ENCODE measurements around the gene NRTN.

The NRTN gene

GRCh38 chr19:5811117-5811516, 6.2 kb downstream of the NRTN start:
- TF ChIP-seq POLR2AphosphoS5 (IDR thresholded peaks at IDR 0.05; ENCODE audit: low read depth, low read length) (no peak), SIN3A (IDR thresholded peaks at IDR 0.05; ENCODE audit: borderline replicate concordance, insufficient read depth, low read length) (no peak), TAF1 (IDR thresholded peaks at IDR 0.05; ENCODE audit: borderline replicate concordance, insufficient read depth, low read length) (no peak), FOXP2 (optimal IDR thresholded peaks at IDR 0.05; ENCODE audit: borderline replicate concordance, extremely low read depth, extremely low read length, insufficient read depth) (no peak), REST (IDR thresholded peaks at IDR 0.05; ENCODE audit: insufficient read depth in 1 of 2, low read depth in 2 of 2, low read length in 2 of 2) (no peak)

GRCh38 chr19:5814123-5814851, 9.4 kb downstream of the NRTN start:
- TF ChIP-seq TAF1 (IDR thresholded peaks at IDR 0.05; ENCODE audit: borderline replicate concordance, insufficient read depth, low read length) (no peak), POLR2AphosphoS5 (IDR thresholded peaks at IDR 0.05; ENCODE audit: low read depth, low read length) (no peak)

GRCh38 chr19:5814852-5815246, 10.0 kb downstream of the NRTN start:
- TF ChIP-seq TAF1 (IDR thresholded peaks at IDR 0.05; ENCODE audit: borderline replicate concordance, insufficient read depth, low read length) = no peak
- no peak for TF ChIP-seq POLR2AphosphoS5 (IDR thresholded peaks at IDR 0.05; ENCODE audit: low read depth, low read length)
- TF ChIP-seq REST (IDR thresholded peaks at IDR 0.05; ENCODE audit: insufficient read depth in 1 of 2, low read depth in 2 of 2, low read length in 2 of 2) = no peak
- TF ChIP-seq SIN3A (IDR thresholded peaks at IDR 0.05; ENCODE audit: borderline replicate concordance, insufficient read depth, low read length) = no peak
- TF ChIP-seq FOXP2 (optimal IDR thresholded peaks at IDR 0.05; ENCODE audit: borderline replicate concordance, extremely low read depth, extremely low read length, insufficient read depth) = no peak

- TF ChIP-seq SIN3A (IDR thresholded peaks at IDR 0.05; ENCODE audit: borderline replicate concordance, insufficient read depth, low read length) (no peak), TAF1 (IDR thresholded peaks at IDR 0.05; ENCODE audit: borderline replicate concordance, insufficient read depth, low read length) (no peak), FOXP2 (optimal IDR thresholded peaks at IDR 0.05; ENCODE audit: borderline replicate concordance, extremely low read depth, extremely low read length, insufficient read depth) (no peak), REST (IDR thresholded peaks at IDR 0.05; ENCODE audit: insufficient read depth in 1 of 2, low read depth in 2 of 2, low read length in 2 of 2) (no peak), POLR2AphosphoS5 (IDR thresholded peaks at IDR 0.05; ENCODE audit: low read depth, low read length) (no peak)
These were observed 12.4 kb downstream of the NRTN start for GRCh38 chr19:5817218-5817617.

GRCh38 chr19:5818594-5818993, 13.7 kb downstream of the NRTN start:
- no peak for TF ChIP-seq REST (IDR thresholded peaks at IDR 0.05; ENCODE audit: insufficient read depth in 1 of 2, low read depth in 2 of 2, low read length in 2 of 2)

Measured in PFSK-1 (cell line).